ENCODE data around the gene MLYCD.
"Not testable (repeated sequence)": the region's sequence is repeated elsewhere in the genome, so short reads cannot be mapped to it uniquely, and the experiment has no call there.

MLYCD gene

GRCh38 chr16:83941546-83941945 is 42.6 kb downstream of the MLYCD start:
- H3K9me3 ChIP-seq (ENCODE audit: low read length); H2AFZ ChIP-seq (ENCODE audit: low read depth, low read length); H3K4me1 ChIP-seq (ENCODE audit: insufficient read depth, low read length); H3K36me3 ChIP-seq (ENCODE audit: insufficient read depth, low read length); H3K4me3 ChIP-seq (ENCODE audit: low read length); H3K27me3 ChIP-seq (ENCODE audit: insufficient read depth, low read length): not testable (repeated sequence)

DNA sequence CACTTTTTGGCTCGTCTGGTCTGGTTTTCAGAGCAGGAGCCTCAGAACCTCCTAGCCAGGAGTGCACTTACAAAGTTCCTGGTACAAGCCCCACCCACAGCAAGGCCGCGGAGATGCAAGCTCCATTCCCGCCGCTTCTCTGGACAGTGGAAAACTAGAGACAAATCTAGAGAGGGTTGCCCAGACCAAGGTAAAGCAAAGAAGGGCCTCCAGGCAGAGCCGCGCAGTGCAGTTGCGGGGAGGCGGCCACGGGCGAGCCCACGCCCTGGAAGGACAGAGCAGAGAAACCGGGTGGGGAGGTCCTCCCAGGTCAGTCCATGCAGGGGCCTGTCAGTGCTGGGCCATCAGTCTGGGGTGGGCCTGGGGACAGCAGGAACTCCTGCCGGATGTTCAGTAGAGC is 43.2 kb downstream of the MLYCD start:
- H3K4me3 ChIP-seq (ENCODE audit: low read length) = no peak overlapping the region
- H3K9me3 ChIP-seq (ENCODE audit: low read length) = no peaks in the 10 kb centered on the region
- H3K36me3 ChIP-seq (ENCODE audit: insufficient read depth, low read length) = no peaks in the 10 kb centered on the region
- no peaks in the 10 kb centered on the region for H3K4me1 ChIP-seq (ENCODE audit: insufficient read depth, low read length)
- H2AFZ ChIP-seq (ENCODE audit: low read depth, low read length) = no peak overlapping the region
- H3K27me3 ChIP-seq (ENCODE audit: insufficient read depth, low read length) = no peaks in the 10 kb centered on the region

- Histone ChIP-seq H2AFZ (ENCODE audit: low read depth, low read length) (no peak overlapping the region), H3K4me1 (ENCODE audit: insufficient read depth, low read length) (no peaks in the 10 kb centered on the region), H3K4me3 (ENCODE audit: low read length) (no peak overlapping the region), H3K36me3 (ENCODE audit: insufficient read depth, low read length) (no peaks in the 10 kb centered on the region), H3K27me3 (ENCODE audit: insufficient read depth, low read length) (no peaks in the 10 kb centered on the region), H3K9me3 (ENCODE audit: low read length) (no peaks in the 10 kb centered on the region)
Measured at GRCh38 chr16:83942815-83943515, 44.0 kb downstream of the MLYCD start.

- Histone ChIP-seq H3K4me3 (ENCODE audit: low read length) (no peak overlapping the region), H3K9me3 (ENCODE audit: low read length) (no peaks in the 10 kb centered on the region), H3K4me1 (ENCODE audit: insufficient read depth, low read length) (no peaks in the 10 kb centered on the region), H3K27me3 (ENCODE audit: insufficient read depth, low read length) (no peaks in the 10 kb centered on the region), H2AFZ (ENCODE audit: low read depth, low read length) (no peak overlapping the region), H3K36me3 (ENCODE audit: insufficient read depth, low read length) (no peaks in the 10 kb centered on the region)
Measured at GRCh38 chr16:83943516-83944050, 44.7 kb downstream of the MLYCD start.

DNA sequence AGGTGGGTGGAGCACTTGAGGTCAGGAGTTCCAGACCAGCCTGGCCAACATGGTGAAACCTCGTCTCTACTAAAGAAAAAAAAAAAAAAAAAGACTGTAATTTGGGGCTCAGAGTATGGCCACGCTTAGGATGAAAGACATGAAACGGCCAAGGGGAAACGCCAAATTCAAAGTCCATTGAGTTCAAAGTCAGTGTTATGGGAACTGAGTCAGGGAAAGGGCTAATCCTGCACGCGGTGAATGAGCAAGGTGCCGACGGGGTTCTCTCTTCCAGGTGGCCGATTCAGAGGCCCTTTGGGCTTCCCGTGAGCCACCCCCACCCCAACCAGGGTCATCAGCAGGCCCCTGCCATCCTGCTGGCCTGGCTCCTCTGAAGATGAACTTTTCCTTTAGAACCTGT is 46.7 kb downstream of the MLYCD start:
- no peaks in the 10 kb centered on the region for H3K27me3 ChIP-seq (ENCODE audit: insufficient read depth, low read length)
- no peaks in the 10 kb centered on the region for H3K9me3 ChIP-seq (ENCODE audit: low read length)
- H3K4me3 ChIP-seq (ENCODE audit: low read length) = no peak overlapping the region
- no peaks in the 10 kb centered on the region for H3K36me3 ChIP-seq (ENCODE audit: insufficient read depth, low read length)
- no peaks in the 10 kb centered on the region for H3K4me1 ChIP-seq (ENCODE audit: insufficient read depth, low read length)
- H2AFZ ChIP-seq (ENCODE audit: low read depth, low read length) = no peak overlapping the region

GRCh38 chr16:83946154-83946780 is 47.4 kb downstream of the MLYCD start:
- Histone ChIP-seq H2AFZ (ENCODE audit: low read depth, low read length) (no peak overlapping the region), H3K27me3 (ENCODE audit: insufficient read depth, low read length) (no peaks in the 10 kb centered on the region), H3K4me1 (ENCODE audit: insufficient read depth, low read length) (no peaks in the 10 kb centered on the region), H3K9me3 (ENCODE audit: low read length) (no peaks in the 10 kb centered on the region), H3K4me3 (ENCODE audit: low read length) (no peak overlapping the region), H3K36me3 (ENCODE audit: insufficient read depth, low read length) (no peaks in the 10 kb centered on the region)

DNA sequence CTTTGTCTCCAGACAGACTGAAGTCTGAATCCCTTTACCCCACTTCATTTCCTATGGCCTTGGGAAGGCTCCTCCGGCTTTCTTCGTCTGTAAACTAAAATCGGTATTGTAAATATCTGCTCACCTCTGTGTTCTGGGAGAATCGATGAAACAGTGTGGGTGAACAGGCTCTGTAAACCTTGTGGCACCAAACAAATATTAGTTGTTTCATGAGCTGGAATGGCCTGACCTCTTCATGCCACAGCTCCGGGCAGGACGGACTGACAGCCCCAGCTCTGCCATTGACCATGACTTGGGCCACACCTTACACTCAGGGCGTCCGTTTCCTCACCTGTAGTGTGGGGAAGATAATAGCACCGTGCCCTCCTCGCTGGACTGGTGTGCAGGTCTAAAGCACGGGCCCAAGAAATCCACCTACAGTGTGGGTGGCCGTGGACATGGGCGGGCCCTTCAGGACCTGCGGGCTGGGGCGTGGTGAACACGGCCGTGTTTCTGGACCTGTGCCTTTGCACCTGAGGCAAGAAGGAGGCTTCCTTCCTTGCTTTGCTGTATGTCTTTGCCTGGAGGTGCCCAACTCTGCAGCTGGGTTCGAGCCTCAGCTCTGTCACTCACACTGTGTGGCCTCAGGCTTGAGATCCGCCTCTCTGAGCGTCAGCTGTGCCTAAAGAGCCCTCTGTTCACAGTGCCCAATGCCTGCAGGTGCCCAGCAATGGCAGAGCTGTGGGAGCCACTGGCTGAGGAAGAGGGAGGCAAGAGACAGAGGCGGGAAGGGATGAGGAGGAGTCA is 48.1 kb downstream of the MLYCD start:
- Histone ChIP-seq H3K4me3 (ENCODE audit: low read length) (no peak overlapping the region), H3K27me3 (ENCODE audit: insufficient read depth, low read length) (no peaks in the 10 kb centered on the region), H3K9me3 (ENCODE audit: low read length) (no peaks in the 10 kb centered on the region), H3K4me1 (ENCODE audit: insufficient read depth, low read length) (no peaks in the 10 kb centered on the region), H2AFZ (ENCODE audit: low read depth, low read length) (no peak overlapping the region), H3K36me3 (ENCODE audit: insufficient read depth, low read length) (no peaks in the 10 kb centered on the region)

GRCh38 chr16:83947642-83948234 is 48.8 kb downstream of the MLYCD start:
- Histone ChIP-seq H3K4me1 (ENCODE audit: insufficient read depth, low read length) (peaks cover under 1% of the 10 kb centered on the region), H3K27me3 (ENCODE audit: insufficient read depth, low read length) (no peaks in the 10 kb centered on the region)

DNA sequence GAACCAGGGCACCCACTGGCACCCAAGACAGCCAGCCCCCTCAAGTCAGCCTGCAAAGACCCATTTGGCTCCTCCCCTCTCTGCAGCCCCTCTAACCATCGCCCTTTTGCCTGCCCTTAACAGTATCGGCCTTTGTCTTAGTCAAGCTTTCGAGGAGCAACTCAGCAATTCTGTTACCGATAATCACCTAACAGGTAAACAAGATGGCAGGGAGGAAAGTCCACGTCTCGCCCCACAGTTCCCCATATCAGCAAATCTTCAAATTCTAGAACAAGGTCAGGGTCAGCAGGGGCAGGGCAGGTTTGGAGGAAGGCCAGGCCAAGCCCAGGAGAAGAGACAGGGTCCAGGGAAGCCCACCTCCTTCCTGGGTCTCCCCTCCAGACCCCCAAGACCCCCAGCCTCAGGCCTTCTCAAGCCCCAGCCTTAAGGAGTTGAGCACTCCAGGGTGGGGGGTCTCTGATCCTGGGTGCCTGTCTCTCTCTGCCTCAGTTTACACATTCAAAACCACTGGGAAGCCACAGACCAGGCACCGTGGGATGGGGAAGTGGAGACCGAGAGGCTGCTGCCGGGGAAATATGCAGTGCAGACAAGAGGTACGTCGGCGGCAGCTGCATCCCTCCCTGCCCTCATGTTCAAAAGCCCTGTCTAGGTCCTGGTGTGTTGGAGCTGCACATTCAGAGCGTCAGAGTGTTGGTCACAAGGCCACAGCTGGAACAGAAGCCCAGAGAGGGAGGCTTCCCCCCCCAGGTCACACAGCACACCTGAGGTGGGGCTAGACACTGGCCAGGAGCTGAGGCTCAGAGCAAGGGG is 50.2 kb downstream of the MLYCD start:
- Histone ChIP-seq H2AFZ (ENCODE audit: low read depth, low read length) (no peak overlapping the region), H3K4me1 (ENCODE audit: insufficient read depth, low read length) (peaks cover 14% of the 10 kb centered on the region), H3K27me3 (ENCODE audit: insufficient read depth, low read length) (no peaks in the 10 kb centered on the region), H3K36me3 (ENCODE audit: insufficient read depth, low read length) (no peaks in the 10 kb centered on the region), H3K4me3 (ENCODE audit: low read length) (no peak overlapping the region), H3K9me3 (ENCODE audit: low read length) (no peaks in the 10 kb centered on the region)

More at GRCh38 chr16:83947642-83948234, 48.8 kb downstream of the MLYCD start:
- no peaks in the 10 kb centered on the region for H3K36me3 ChIP-seq (ENCODE audit: insufficient read depth, low read length)
- H2AFZ ChIP-seq (ENCODE audit: low read depth, low read length) = no peak overlapping the region
- H3K9me3 ChIP-seq (ENCODE audit: low read length) = no peaks in the 10 kb centered on the region
- no peak overlapping the region for H3K4me3 ChIP-seq (ENCODE audit: low read length)

GRCh38 chr16:83949724-83950001 is 50.7 kb downstream of the MLYCD start:
- H3K9me3 ChIP-seq (ENCODE audit: low read length) = no peaks in the 10 kb centered on the region
- H2AFZ ChIP-seq (ENCODE audit: low read depth, low read length) = no peak overlapping the region
- peaks cover 20% of the 10 kb centered on the region for H3K4me1 ChIP-seq (ENCODE audit: insufficient read depth, low read length)

GRCh38 chr16:83950862-83951399 is 52.0 kb downstream of the MLYCD start:
- not testable (repeated sequence) for H3K9me3 ChIP-seq (ENCODE audit: low read length); H3K27me3 ChIP-seq (ENCODE audit: insufficient read depth, low read length); H3K36me3 ChIP-seq (ENCODE audit: insufficient read depth, low read length); H3K4me3 ChIP-seq (ENCODE audit: low read length); H2AFZ ChIP-seq (ENCODE audit: low read depth, low read length)
- H3K4me1 ChIP-seq (ENCODE audit: insufficient read depth, low read length) = peaks cover 22% of the 10 kb centered on the region

More at GRCh38 chr16:83949724-83950001, 50.7 kb downstream of the MLYCD start:
- H3K36me3 ChIP-seq (ENCODE audit: insufficient read depth, low read length) = no peaks in the 10 kb centered on the region
- H3K4me3 ChIP-seq (ENCODE audit: low read length) = no peak overlapping the region
- no peaks in the 10 kb centered on the region for H3K27me3 ChIP-seq (ENCODE audit: insufficient read depth, low read length)

DNA sequence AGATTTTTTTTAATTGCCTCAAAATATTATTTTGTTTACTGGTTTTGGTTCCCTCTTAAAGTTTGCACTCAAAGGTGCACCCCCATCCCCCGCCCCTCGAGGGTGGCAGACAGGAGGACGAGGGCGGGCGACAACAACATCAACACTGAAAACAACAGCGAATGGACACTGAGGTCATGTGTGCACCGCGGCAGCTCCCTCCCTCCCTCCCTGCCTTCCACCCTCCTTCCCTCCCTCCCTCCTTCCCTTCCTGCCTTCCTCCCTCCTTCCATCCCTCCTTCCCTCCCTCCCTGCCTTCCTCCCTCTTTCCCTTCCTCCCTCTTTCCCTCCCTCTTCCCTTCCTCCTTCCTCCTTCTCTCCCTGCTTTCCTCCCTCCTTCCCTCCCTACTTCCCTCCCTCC is 52.6 kb downstream of the MLYCD start:
- no peaks in the 10 kb centered on the region for H3K27me3 ChIP-seq (ENCODE audit: insufficient read depth, low read length)
- no peaks in the 10 kb centered on the region for H3K9me3 ChIP-seq (ENCODE audit: low read length)
- peaks cover 22% of the 10 kb centered on the region for H3K4me1 ChIP-seq (ENCODE audit: insufficient read depth, low read length)
- no peak overlapping the region for H2AFZ ChIP-seq (ENCODE audit: low read depth, low read length)
- no peak overlapping the region for H3K4me3 ChIP-seq (ENCODE audit: low read length)
- H3K36me3 ChIP-seq (ENCODE audit: insufficient read depth, low read length) = no peaks in the 10 kb centered on the region

Data from neuron (in vitro differentiated cells).